HCT116 (cell line): ENCODE results near the gene PTPN9. TPM values are rescaled to one million over a fixed set of nuclear protein-coding genes. Genes with fewer than 3 reads are reported as not detected.
"Not testable (repeated sequence)": the region's sequence is repeated elsewhere in the genome, so short reads cannot be mapped to it uniquely, and the experiment has no call there.

Experiments used
- ATAC-seq: fragments of 200-7000 bp; cut with Tn5 transposase; 2 replicates; pipeline ENCODE4 v1.9.1; 2020; ENCODE audit warnings: mild to moderate bottlenecking, moderate library complexity
- BruUV-seq: library from RNA; stranded (reverse); fragments of 400-500 nt; replicated peaks from 2 replicates; lab custom pipeline; 2021; lab: Mats Ljungman, UMichigan
- CTCF ChIA-PET: fragments of 300-600 bp; sonication (Branson Sonifier 250); formaldehyde crosslinking; loops from one replicate; lab custom pipeline; 2021; ENCODE audit warnings: antibody characterized with exemption; lab: Charles Lee
- POLR2A ChIA-PET: fragments of 300-600, 350-600 bp; sonication (Branson Sonifier 250); formaldehyde crosslinking; loops from one replicate; lab custom pipeline; 2021; ENCODE audit warnings: antibody characterized with exemption; lab: Charles Lee
- RAD21 ChIA-PET, 2 experiments: fragments of 300-600 bp; sonication (Branson Sonifier 250); formaldehyde crosslinking; loops; one replicate each; lab custom pipeline; 2023; ENCODE audit warnings: low total read pairs in 2 of 2; ENCODE audit not compliant: uncharacterized antibody in 2 of 2, unreplicated experiment in 2 of 2, low non-redundant PET in 1 of 2; lab: Charles Lee
- DNase-seq: peaks from one replicate; pipeline ENCODE4 v3.0.0-alpha.2; 2010; ENCODE audit warnings: low read depth, low spot score
- H2AFZ ChIP-seq: fragments of 200-600 bp; shearing (Covaris generic), sonication (generic); 2 replicates; pipeline ENCODE4 v1.6.1; 2017; ENCODE audit warnings: low read depth, mixed run types, mixed read lengths, antibody characterized with exemption, low read length; ENCODE audit not compliant: poor library complexity, severe bottlenecking
- H3K27ac ChIP-seq: 2 replicates; pipeline ENCODE4 v1.5.1; 2012; ENCODE audit warnings: low read depth, low read length
- H3K27me3 ChIP-seq: fragments of 200-600 bp; sonication (generic); 2 replicates; pipeline ENCODE4 v1.6.1; 2016; ENCODE audit warnings: mixed run types, low read length, mixed read lengths; ENCODE audit not compliant: insufficient read depth
- H3K36me3 ChIP-seq, 2 experiments: fragments of 200-500 bp in 1 of 2; fragments of 200-600 bp in 1 of 2; sonication (Bioruptor generic) in 1 of 2; sonication (generic) in 1 of 2; 2 replicates each; pipeline versions ENCODE4 v1.5.1 to v1.6.1; 2014 to 2016; ENCODE audit warnings: low read length in 2 of 2, inconsistent platforms in 1 of 2, mixed read lengths in 1 of 2, mixed run types in 1 of 2; ENCODE audit not compliant: insufficient read depth in 2 of 2, control insufficient read depth in 1 of 2
- H3K4me1 ChIP-seq, 2 experiments: fragments of 200-600 bp in 1 of 2; sonication (generic) in 1 of 2; 2 replicates each; pipeline versions ENCODE4 v1.5.1 to v1.6.1; 2012 to 2017; ENCODE audit warnings: low read length in 2 of 2, inconsistent platforms in 1 of 2, mild to moderate bottlenecking in 1 of 2, mixed read lengths in 1 of 2, mixed run types in 1 of 2, moderate library complexity in 1 of 2; ENCODE audit not compliant: insufficient read depth in 2 of 2, control insufficient read depth in 1 of 2
- H3K4me2 ChIP-seq: fragments of 200-600 bp; sonication (generic); 2 replicates; pipeline ENCODE4 v1.6.1; 2017; ENCODE audit warnings: mixed run types, low read length, mixed read lengths
- H3K4me3 ChIP-seq, 2 experiments: fragments of 200-600 bp in 1 of 2; sonication (generic) in 1 of 2; replicated peaks in 1 of 2; 2 replicates each; pipeline ENCODE4 v1.5.1; 2011 to 2016; ENCODE audit warnings: low read length in 2 of 2, control low read depth in 1 of 2, low read depth in 1 of 2, mild to moderate bottlenecking in 1 of 2, mixed read lengths in 1 of 2, mixed run types in 1 of 2
- H3K79me2 ChIP-seq: fragments of 200-600 bp; sonication (generic); 2 replicates; pipeline ENCODE4 v1.6.1; 2017; ENCODE audit warnings: mild to moderate bottlenecking, mixed run types, low read length, moderate library complexity, mixed read lengths; ENCODE audit not compliant: insufficient read depth
- H3K9ac ChIP-seq: fragments of 200-600 bp; sonication (generic); 2 replicates; pipeline ENCODE4 v1.6.1; 2016; ENCODE audit warnings: low read length, mixed read lengths
- H3K9me2 ChIP-seq: fragments of 200-600 bp; sonication (generic), shearing (Covaris generic); 2 replicates; pipeline ENCODE4 v1.6.1; 2017; ENCODE audit warnings: mixed run types, mild to moderate bottlenecking, moderate library complexity; ENCODE audit not compliant: insufficient read depth
- H3K9me3 ChIP-seq, 2 experiments: fragments of 200-500 bp in 1 of 2; fragments of 200-600 bp in 1 of 2; sonication (Bioruptor generic) in 1 of 2; sonication (generic) in 1 of 2; 2 replicates each; pipeline ENCODE4 v1.6.1; 2014 to 2017; ENCODE audit warnings: low read length in 2 of 2, mixed read lengths in 2 of 2, inconsistent platforms in 1 of 2, low read depth in 1 of 2, mild to moderate bottlenecking in 1 of 2, mixed run types in 1 of 2, moderate library complexity in 1 of 2; ENCODE audit not compliant: control insufficient read depth in 1 of 2, insufficient read depth in 1 of 2
- H4K20me1 ChIP-seq: fragments of 200-600 bp; sonication (generic), shearing (Covaris generic); 2 replicates; pipeline ENCODE4 v1.6.1; 2017; ENCODE audit warnings: mixed run types, mild to moderate bottlenecking, moderate library complexity; ENCODE audit not compliant: insufficient read depth
- ATF3 ChIP-seq: IDR thresholded peaks from 2 replicates; pipeline ENCODE4 v1.6.1; 2012
- EGR1 ChIP-seq: IDR thresholded peaks from 2 replicates; pipeline ENCODE4 v1.6.1; 2012; ENCODE audit warnings: low read depth
- EZH2 ChIP-seq: fragments of 200-600 bp; sonication (generic); IDR thresholded peaks from 2 replicates; pipeline ENCODE4 v1.6.1; 2017; ENCODE audit warnings: antibody characterized with exemption, mixed run types
- EZH2phosphoT487 ChIP-seq: fragments of 200-600 bp; IDR thresholded peaks from 2 replicates; pipeline ENCODE4 v1.6.1; 2018; ENCODE audit warnings: antibody characterized with exemption, borderline replicate concordance
- POLR2A ChIP-seq: IDR thresholded peaks from 2 replicates; pipeline ENCODE4 v1.7.0; 2011; ENCODE audit warnings: borderline replicate concordance; ENCODE audit not compliant: insufficient read depth, insufficient read length; ENCODE audit errors: extremely low read depth
- SRF ChIP-seq: IDR thresholded peaks from 2 replicates; pipeline ENCODE4 v1.6.1; 2012; ENCODE audit warnings: low read depth
- TCF7L2 ChIP-seq: IDR thresholded peaks from 2 replicates; pipeline ENCODE4 v1.7.0; 2011; ENCODE audit warnings: borderline replicate concordance, inconsistent platforms; ENCODE audit not compliant: insufficient read depth, insufficient read length; ENCODE audit errors: extremely low read depth
- ZNF274 ChIP-seq: fragments of 200-500 bp; sonication (Bioruptor generic); IDR thresholded peaks from 2 replicates; pipeline ENCODE4 v1.6.1; 2014; ENCODE audit warnings: mild to moderate bottlenecking, low read depth, low read length, inconsistent platforms
- intact Hi-C: fragments of 100-400 bp; cut with micrococcal nuclease; formaldehyde crosslinking; loops from 2 replicates; pipeline ENCODE4 v1.10.0; 2022
- total RNA-seq: library from RNA; stranded (reverse); gene quantifications from one replicate; pipeline ENCODE4 v1.2.1, GENCODE V29; 2021; ENCODE audit not compliant: unreplicated experiment

Gene PTPN9
- total RNA-seq, 1 experiment from 2014 or later: 21.1 TPM

- Histone ChIP-seq H3K9me3 (no peaks in the 10 kb centered on the region), H3K4me1 (no peaks in the 10 kb centered on the region), H3K27ac (no peak overlapping the region), H3K9me2 (no peaks in the 10 kb centered on the region), H3K27me3 (no peaks in the 10 kb centered on the region), H3K4me2 (no peak overlapping the region), H3K4me3 (no peak overlapping the region), H4K20me1 (no peaks in the 10 kb centered on the region), H2AFZ (no peak overlapping the region), H3K9ac (no peak overlapping the region), H3K79me2 (no peaks in the 10 kb centered on the region), H3K36me3 (peaks cover 0 to 8% of the 10 kb centered on the region in 2 experiments; a peak in 2 of 4 replicates)
- TF ChIP-seq EZH2: no peak
- TF ChIP-seq ZNF274: no peak
- TF ChIP-seq POLR2A: no peak
- intact Hi-C loops: no loop called here
- BruUV-seq: no TSS peak
- RAD21 ChIA-PET: no interaction called here
- ATAC-seq (no peak), DNase-seq (no peak)
- POLR2A ChIA-PET: no interaction called here
- CTCF ChIA-PET: no interaction called here
Measured at GRCh38 chr15:75483106-75483505, 96.0 kb downstream of the PTPN9 start.

GRCh38 chr15:75480463-75480862 is 98.7 kb downstream of the PTPN9 start:
- H2AFZ ChIP-seq, H3K9me3 ChIP-seq, H3K9ac ChIP-seq, BruUV-seq, POLR2A ChIA-PET, H3K27me3 ChIP-seq, CTCF ChIA-PET, DNase-seq, H3K79me2 ChIP-seq, H3K4me3 ChIP-seq, RAD21 ChIA-PET, H4K20me1 ChIP-seq, H3K4me2 ChIP-seq, H3K9me2 ChIP-seq, intact Hi-C loops, H3K27ac ChIP-seq, H3K36me3 ChIP-seq, ATAC-seq, H3K4me1 ChIP-seq: not testable (repeated sequence)

GRCh38 chr15:75479670-75480069 is 99.4 kb downstream of the PTPN9 start:
- intact Hi-C loops: no loop called here
- H2AFZ ChIP-seq: no peak overlapping the region
- H3K9me3 ChIP-seq: no peaks in the 10 kb centered on the region
- no peaks in the 10 kb centered on the region for H3K9me2 ChIP-seq
- ChIA-PET POLR2A (no interaction called here), CTCF (no interaction called here), RAD21 (no interaction called here)
- ATAC-seq: no peak
- H3K4me1 ChIP-seq: no peaks in the 10 kb centered on the region
- no peak overlapping the region for H3K4me3 ChIP-seq
- no peak for TF ChIP-seq SRF
- no peak for TF ChIP-seq EZH2phosphoT487
- no peak for TF ChIP-seq TCF7L2
- TF ChIP-seq ATF3: no peak
- TF ChIP-seq EGR1: no peak
- H3K79me2 ChIP-seq: no peaks in the 10 kb centered on the region
- peaks cover 1 to 4% of the 10 kb centered on the region in 2 experiments; a peak in 1 of 4 replicates for H3K36me3 ChIP-seq
- H3K4me2 ChIP-seq: no peak overlapping the region
- no peaks in the 10 kb centered on the region for H3K27me3 ChIP-seq
- H4K20me1 ChIP-seq: no peaks in the 10 kb centered on the region
- DNase-seq: no peak
- no peak overlapping the region for H3K27ac ChIP-seq
- H3K9ac ChIP-seq: no peak overlapping the region
- no TSS peak for BruUV-seq

GRCh38 chr15:75477094-75477493 is 102.0 kb downstream of the PTPN9 start:
- POLR2A ChIA-PET, intact Hi-C loops, H3K4me2 ChIP-seq, H3K4me3 ChIP-seq, H3K36me3 ChIP-seq, H3K27me3 ChIP-seq, BruUV-seq, CTCF ChIA-PET, H3K27ac ChIP-seq, H3K9me2 ChIP-seq, RAD21 ChIA-PET, H3K9me3 ChIP-seq, H3K79me2 ChIP-seq, H3K9ac ChIP-seq, H3K4me1 ChIP-seq, H4K20me1 ChIP-seq, DNase-seq, H2AFZ ChIP-seq, ATAC-seq: not testable (repeated sequence)
